GM23248 (cell line): Measurements from ENCODE around the gene TTBK1.

ENCODE experiments used
- EZH2 ChIP-seq: fragments of 200-600 bp; sonication (generic); IDR thresholded peaks from 2 replicates; pipeline ENCODE4 v1.6.1; 2018; ENCODE audit warnings: antibody characterized with exemption, mild to moderate bottlenecking; ENCODE audit not compliant: insufficient read depth, poor library complexity, severe bottlenecking
- EZH2phosphoT487 ChIP-seq: fragments of 200-600 bp; sonication (generic); IDR thresholded peaks from 2 replicates; pipeline ENCODE4 v1.6.1; 2018; ENCODE audit warnings: antibody characterized with exemption, moderate library complexity, mild to moderate bottlenecking, low read depth; ENCODE audit not compliant: insufficient read depth

GRCh38 chr6:43328528-43328927 is 85.2 kb downstream of the TTBK1 start:
- TF ChIP-seq EZH2 (no peak), EZH2phosphoT487 (no peak)
